Ovary (tissue), 9 donors: ENCODE measurements around the gene ENTPD7. TPM values are rescaled to one million over a fixed set of nuclear protein-coding genes. Genes with fewer than 3 reads are reported as not detected.

ENCODE experiments used
- DNase-seq, 5 donors: peaks; one replicate each; pipeline ENCODE4 v3.0.0-alpha.2; 2019 to 2020
- H3K27ac ChIP-seq, 2 donors: fragments of 200-600 bp; one replicate each; pipeline versions ENCODE4 v1.5.1 to v1.8.0; 2019 to 2022
- H3K27me3 ChIP-seq: fragments of 200-600 bp; one replicate; pipeline ENCODE4 v1.8.0; 2022
- H3K36me3 ChIP-seq: fragments of 200-600 bp; sonication (generic); one replicate; pipeline ENCODE4 v1.5.1; 2019
- H3K4me1 ChIP-seq: one replicate; pipeline ENCODE4 v1.8.1; 2013; ENCODE audit warnings: mild to moderate bottlenecking, moderate library complexity; ENCODE audit not compliant: insufficient read depth
- H3K4me3 ChIP-seq: fragments of 200-600 bp; sonication (generic); one replicate; pipeline ENCODE4 v1.5.1; 2017
- H3K9me3 ChIP-seq, 2 donors: fragments of 200-600 bp in 1 of 2; sonication (generic) in 1 of 2; one replicate each; pipeline versions ENCODE4 v1.5.1 to v1.8.1; 2013 to 2019; ENCODE audit warnings: mild to moderate bottlenecking in 1 of 2, moderate library complexity in 1 of 2
- CTCF ChIP-seq, 3 donors: fragments of 450-650 bp in 2 of 3; fragments of 200-600 bp in 1 of 3; IDR thresholded peaks; one replicate each; pipeline versions ENCODE4 v1.5.1 to v1.8.0; 2016 to 2022; ENCODE audit warnings: antibody characterized with exemption in 3 of 3, mild to moderate bottlenecking in 1 of 3
- EP300 ChIP-seq: sonication (generic); formaldehyde crosslinking; IDR thresholded peaks from one replicate; pipeline ENCODE4 v1.6.1; 2017; ENCODE audit warnings: antibody characterized with exemption
- POLR2A ChIP-seq: fragments of 450-650 bp; IDR thresholded peaks from one replicate; pipeline ENCODE4 v1.6.1; 2017; ENCODE audit warnings: antibody characterized with exemption, mild to moderate bottlenecking, moderate library complexity
- WGBS, 3 donors: extraction: QIAGEN DNeasy Blood & Tissue Kit in 1 of 3; methylation state at CpG; one replicate each; pipeline versions ENCODE4 v1.1.5 to v1.1.7; 2013 to 2017; 5-methylcytosine and 5-hydroxymethylcytosine counted together
- intact Hi-C, 4 donors: fragments of 100-400 bp; cut with DNase I; formaldehyde crosslinking; loops; one replicate each; pipeline versions ENCODE4 v1.11.0 to v1.15.1; 2022 to 2023
- polyA plus RNA-seq, 2 donors: library from polyadenylated mRNA; stranded (reverse); fragments of 200-250 nt in 1 of 2; fragments of 350-450 nt in 1 of 2; fragmentation: Illumina TruSeq in 1 of 2; extraction: RNeasy Lipid Tissue Mini Kit (QIAGEN cat#74804) in 1 of 2; gene quantifications; one replicate each; pipeline ENCODE4 v1.2.3, GENCODE V29; 2013 to 2014
- total RNA-seq, 7 donors: library from RNA; depleted of rRNA in 2 of 7; stranded (reverse); fragments of >200 nt in 2 of 7; fragmentation: NEBNext Ultra II Directional in 3 of 7; extraction: Animal tissue kit (Norgen Biotek cat#: 25700) in 3 of 7; gene quantifications; one replicate each; pipeline versions ENCODE4 v1.1.0 to v1.2.4, GENCODE V29; 2016 to 2023
- donor health status: DM: no; HTN: no; CAD: no; lungs with moderate emphysema.
- donor health status: DM: no; HTN: no; CAD: no.
- donor health status: Bipolar disorder and iron deficiency.
- donor health status: DM: yes; HTN: yes; CAD: no.
- donor health status: DM: no; HTN: no; CAD: no.
- donor health status: DM: yes; HTN: yes; CAD: no.

Gene ENTPD7
- total and polyA plus RNA-seq, 9 donors: 1.1 to 8.8 (median 5.3) TPM

- no peaks in the 10 kb centered on the region for H3K9me3 ChIP-seq
- no peak overlapping the region for H3K4me3 ChIP-seq
- H3K36me3 ChIP-seq: no peaks in the 10 kb centered on the region
- peaks cover 3% of the 10 kb centered on the region for H3K4me1 ChIP-seq
- WGBS, 3 donors: 89 to 92% (median 91%) methylated on average over 9 of the region's 9 CpGs
- no peak overlapping the region for H3K27ac ChIP-seq
- DNase-seq: no peak
- intact Hi-C loops: no loop called here
- no peak for TF ChIP-seq POLR2A
- no peak for TF ChIP-seq CTCF (IDR thresholded peaks at IDR 0.05)
- no peak for TF ChIP-seq EP300
- no peaks in the 10 kb centered on the region for H3K27me3 ChIP-seq
Observed at GRCh38 chr10:99654390-99655175, 4.7 kb upstream of the ENTPD7 start.

GRCh38 chr10:99656199-99657064 is 2.9 kb upstream of the ENTPD7 start:
- 0% methylated on average over 1 of the region's 1 CpG for WGBS, 3 donors

GRCh38 chr10:99658622-99659030 is 683 bp upstream of the ENTPD7 start:
- peak overlapping the region; percentile 83 for H3K4me3 ChIP-seq
- no peaks in the 10 kb centered on the region for H3K36me3 ChIP-seq
- H3K27ac ChIP-seq: no peak overlapping the region
- DNase-seq: peak; percentile 16 to 55 (median 34)
- intact Hi-C loops: no loop called here
- no peaks in the 10 kb centered on the region for H3K27me3 ChIP-seq
- peaks cover 6% of the 10 kb centered on the region for H3K4me1 ChIP-seq
- 2 to 8% (median 5%) methylated on average over 24 of the region's 24 CpGs for WGBS, 3 donors
- H3K9me3 ChIP-seq: no peaks in the 10 kb centered on the region
- no peak for TF ChIP-seq POLR2A
- TF ChIP-seq CTCF (IDR thresholded peaks at IDR 0.05): no peak
- TF ChIP-seq EP300: no peak

More at GRCh38 chr10:99656199-99657064, 2.9 kb upstream of the ENTPD7 start:
- no peak for DNase-seq
- peaks cover 6% of the 10 kb centered on the region for H3K4me1 ChIP-seq
- H3K36me3 ChIP-seq: no peaks in the 10 kb centered on the region
- intact Hi-C loops: no loop called here
- no peak for TF ChIP-seq EP300
- no peak for TF ChIP-seq POLR2A
- TF ChIP-seq CTCF (IDR thresholded peaks at IDR 0.05): no peak
- H3K27ac ChIP-seq: no peak overlapping the region
- no peaks in the 10 kb centered on the region for H3K27me3 ChIP-seq
- no peak overlapping the region for H3K4me3 ChIP-seq
- no peaks in the 10 kb centered on the region for H3K9me3 ChIP-seq

- TF ChIP-seq EP300: no peak
- TF ChIP-seq CTCF (IDR thresholded peaks at IDR 0.05): no peak
- TF ChIP-seq POLR2A: no peak
- no peaks in the 10 kb centered on the region for H3K36me3 ChIP-seq
- intact Hi-C loops: no loop called here
- WGBS, 3 donors: 7 to 9% (median 8%) methylated on average over 10 of the region's 10 CpGs
- H3K4me1 ChIP-seq: peaks cover 6% of the 10 kb centered on the region
- H3K27me3 ChIP-seq: no peaks in the 10 kb centered on the region
- DNase-seq: no peak
- H3K9me3 ChIP-seq: no peaks in the 10 kb centered on the region
- peak overlapping the region; percentile 83 for H3K4me3 ChIP-seq
- H3K27ac ChIP-seq: no peak overlapping the region
Observed at GRCh38 chr10:99659868-99660366, 608 bp downstream of the ENTPD7 start.
